Fibroblast of pulmonary artery (primary cell): ENCODE data around the gene CNTN4.

ENCODE experiments used
- DNase-seq: peaks from one replicate; pipeline ENCODE4 v3.0.0-alpha.2; 2010; ENCODE audit warnings: low read depth
- H3K4me3 ChIP-seq: replicated peaks from 2 replicates; pipeline ENCODE4 v1.5.1; 2011; ENCODE audit warnings: low read depth, mild to moderate bottlenecking, control low read depth, low read length, moderate library complexity
- CTCF ChIP-seq: IDR thresholded peaks from 2 replicates; pipeline ENCODE4 v1.5.1; 2011; ENCODE audit warnings: mild to moderate bottlenecking, control low read depth, low read length, inconsistent platforms; ENCODE audit errors: missing control alignments

CNTN4 gene

GRCh38 chr3:2092758-2093157 is 5.9 kb upstream of the CNTN4 start:
- no peak for DNase-seq
- no peak for TF ChIP-seq CTCF
- H3K4me3 ChIP-seq: no peak overlapping the region

- DNase-seq: no peak
- TF ChIP-seq CTCF: no peak
- no peak overlapping the region for H3K4me3 ChIP-seq
Measured at GRCh38 chr3:2094941-2095340, 3.7 kb upstream of the CNTN4 start.

- no peak for DNase-seq
- TF ChIP-seq CTCF: no peak
- no peak overlapping the region for H3K4me3 ChIP-seq
Measured at GRCh38 chr3:2096216-2096615, 2.5 kb upstream of the CNTN4 start.

GRCh38 chr3:2097641-2098191 is 950 bp upstream of the CNTN4 start:
- TF ChIP-seq CTCF: no peak
- H3K4me3 ChIP-seq: no peak overlapping the region
- no peak for DNase-seq

GRCh38 chr3:2099028-2099671 is 484 bp downstream of the CNTN4 start:
- no peak overlapping the region for H3K4me3 ChIP-seq
- no peak for DNase-seq
- no peak for TF ChIP-seq CTCF

- H3K4me3 ChIP-seq: no peak overlapping the region
- TF ChIP-seq CTCF: no peak
- DNase-seq: no peak
Measured at GRCh38 chr3:2099779-2100191, 1.1 kb downstream of the CNTN4 start.

GRCh38 chr3:2106438-2106837 is 7.8 kb downstream of the CNTN4 start:
- no peak for DNase-seq
- H3K4me3 ChIP-seq: no peak overlapping the region
- TF ChIP-seq CTCF: no peak
